ENCODE measurements around the gene PLA2G12A. TPM values are rescaled to one million over a fixed set of nuclear protein-coding genes. Genes with fewer than 3 reads are reported as not detected.

The PLA2G12A gene
- polyA plus RNA-seq, 1 of the 3 experiments (the other 2 are of a cell fraction) = 7.9 TPM

DNA sequence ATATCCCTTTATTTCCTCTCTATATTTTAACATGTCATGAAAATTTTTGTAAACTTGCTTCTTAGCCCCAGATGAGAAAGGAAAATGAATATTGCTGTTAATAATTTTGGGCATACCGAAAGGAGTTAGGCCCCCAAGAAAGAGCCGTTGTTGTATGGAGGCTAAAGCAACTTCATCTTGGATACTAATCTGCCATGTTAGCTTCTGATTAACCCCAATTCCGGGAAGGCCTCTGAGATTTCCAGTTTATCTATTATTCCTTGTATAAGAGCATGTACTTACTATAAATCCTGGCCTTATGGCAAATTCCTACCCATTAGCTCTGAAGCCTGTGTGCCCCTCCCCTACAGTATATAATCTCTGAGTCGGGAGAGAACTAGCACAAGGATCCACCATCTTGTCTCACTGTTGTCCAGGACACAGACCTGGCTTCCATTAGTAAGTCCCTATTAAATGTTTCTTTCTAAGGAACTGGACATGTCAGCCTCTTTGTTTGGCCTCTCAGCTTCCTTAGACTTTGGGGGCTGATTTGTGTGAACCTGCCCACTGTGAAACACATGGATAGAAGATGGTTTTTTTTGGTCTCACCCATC lies 20.9 kb upstream of the PLA2G12A start:
- TF ChIP-seq, protein P1, sequence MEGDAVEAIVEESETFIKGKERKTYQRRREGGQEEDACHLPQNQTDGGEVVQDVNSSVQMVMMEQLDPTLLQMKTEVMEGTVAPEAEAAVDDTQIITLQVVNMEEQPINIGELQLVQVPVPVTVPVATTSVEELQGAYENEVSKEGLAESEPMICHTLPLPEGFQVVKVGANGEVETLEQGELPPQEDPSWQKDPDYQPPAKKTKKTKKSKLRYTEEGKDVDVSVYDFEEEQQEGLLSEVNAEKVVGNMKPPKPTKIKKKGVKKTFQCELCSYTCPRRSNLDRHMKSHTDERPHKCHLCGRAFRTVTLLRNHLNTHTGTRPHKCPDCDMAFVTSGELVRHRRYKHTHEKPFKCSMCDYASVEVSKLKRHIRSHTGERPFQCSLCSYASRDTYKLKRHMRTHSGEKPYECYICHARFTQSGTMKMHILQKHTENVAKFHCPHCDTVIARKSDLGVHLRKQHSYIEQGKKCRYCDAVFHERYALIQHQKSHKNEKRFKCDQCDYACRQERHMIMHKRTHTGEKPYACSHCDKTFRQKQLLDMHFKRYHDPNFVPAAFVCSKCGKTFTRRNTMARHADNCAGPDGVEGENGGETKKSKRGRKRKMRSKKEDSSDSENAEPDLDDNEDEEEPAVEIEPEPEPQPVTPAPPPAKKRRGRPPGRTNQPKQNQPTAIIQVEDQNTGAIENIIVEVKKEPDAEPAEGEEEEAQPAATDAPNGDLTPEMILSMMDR (IDR thresholded peaks at IDR 0.05) = no peak
- TF ChIP-seq, protein P2, sequence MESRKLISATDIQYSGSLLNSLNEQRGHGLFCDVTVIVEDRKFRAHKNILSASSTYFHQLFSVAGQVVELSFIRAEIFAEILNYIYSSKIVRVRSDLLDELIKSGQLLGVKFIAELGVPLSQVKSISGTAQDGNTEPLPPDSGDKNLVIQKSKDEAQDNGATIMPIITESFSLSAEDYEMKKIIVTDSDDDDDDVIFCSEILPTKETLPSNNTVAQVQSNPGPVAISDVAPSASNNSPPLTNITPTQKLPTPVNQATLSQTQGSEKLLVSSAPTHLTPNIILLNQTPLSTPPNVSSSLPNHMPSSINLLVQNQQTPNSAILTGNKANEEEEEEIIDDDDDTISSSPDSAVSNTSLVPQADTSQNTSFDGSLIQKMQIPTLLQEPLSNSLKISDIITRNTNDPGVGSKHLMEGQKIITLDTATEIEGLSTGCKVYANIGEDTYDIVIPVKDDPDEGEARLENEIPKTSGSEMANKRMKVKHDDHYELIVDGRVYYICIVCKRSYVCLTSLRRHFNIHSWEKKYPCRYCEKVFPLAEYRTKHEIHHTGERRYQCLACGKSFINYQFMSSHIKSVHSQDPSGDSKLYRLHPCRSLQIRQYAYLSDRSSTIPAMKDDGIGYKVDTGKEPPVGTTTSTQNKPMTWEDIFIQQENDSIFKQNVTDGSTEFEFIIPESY (IDR thresholded peaks at IDR 0.05; ENCODE audit: borderline replicate concordance, low read depth) = no peak
- TF ChIP-seq RAD21 (IDR thresholded peaks at IDR 0.05; ENCODE audit: low read length) = no peak
- TF ChIP-seq GABPA (IDR thresholded peaks at IDR 0.05; ENCODE audit: low read depth) = no peak
- no peak for TF ChIP-seq RFX5 (IDR thresholded peaks at IDR 0.05; ENCODE audit: low read length)
- no peak for TF ChIP-seq ELF1 (IDR thresholded peaks at IDR 0.05)
- no peak for TF ChIP-seq FOSL2 (IDR thresholded peaks at IDR 0.05; ENCODE audit: borderline replicate concordance, low read depth)
- TF ChIP-seq MXI1 (IDR thresholded peaks at IDR 0.05; ENCODE audit: low read depth, low read length) = no peak
- TF ChIP-seq JUND (IDR thresholded peaks at IDR 0.05) = no peak
- no peak for TF ChIP-seq RXRA (IDR thresholded peaks at IDR 0.05; ENCODE audit: borderline replicate concordance, low read depth)
- TF ChIP-seq MEF2A (IDR thresholded peaks at IDR 0.05; ENCODE audit: borderline replicate concordance, low read depth) = no peak
- CTCF ChIA-PET = no interaction called here
- WGBS (ENCODE audit: low lambda C conversion rate) = 73% methylated on average over 4 of the region's 4 CpGs

DNA sequence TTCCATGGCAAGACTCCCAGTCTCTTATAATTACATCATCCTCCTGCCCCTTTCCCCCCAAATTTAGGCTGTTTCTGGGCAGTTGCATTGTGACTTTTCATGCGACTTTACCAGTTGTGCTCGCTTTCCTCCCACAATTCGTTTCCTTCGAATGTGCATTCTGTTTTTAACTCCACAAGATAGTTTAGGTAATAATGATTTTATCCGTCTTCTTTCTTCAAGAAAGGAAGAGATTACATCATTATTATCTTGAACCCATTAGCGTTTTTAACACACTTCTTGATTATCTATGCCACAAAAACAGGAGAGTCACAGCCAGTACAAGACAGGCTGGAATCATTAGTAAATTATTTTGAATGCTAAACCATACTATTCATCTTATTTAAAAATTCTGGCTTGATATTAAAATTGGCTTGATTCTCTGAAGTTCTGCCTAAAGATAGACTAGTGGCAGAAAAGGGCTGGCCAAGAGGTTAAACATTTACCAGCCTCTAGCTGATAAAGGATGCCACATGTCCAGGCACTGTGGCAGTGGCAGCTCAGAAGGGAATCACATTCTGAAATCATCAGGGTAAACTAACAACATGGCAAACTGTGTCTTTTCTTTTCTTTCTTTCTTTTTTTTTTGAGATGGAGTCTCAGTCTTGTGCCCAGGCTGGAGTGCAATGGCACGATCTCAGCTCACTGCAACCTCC lies 19.7 kb upstream of the PLA2G12A start:
- no peak overlapping the region for H3K4me3 ChIP-seq (ENCODE audit: low read depth in 2 of 2, low read length in 1 of 2)
- no peak for DNase-seq
- WGBS (ENCODE audit: low lambda C conversion rate) = 79% methylated on average over 7 of the region's 7 CpGs
- H3K9me3 ChIP-seq = no peaks in the 10 kb centered on the region
- H3K9me2 ChIP-seq = no peaks in the 10 kb centered on the region
- no peaks in the 10 kb centered on the region for H3K27me3 ChIP-seq (ENCODE audit: insufficient read depth)
- no peaks in the 10 kb centered on the region for H3K4me1 ChIP-seq (ENCODE audit: control insufficient read depth in 1 of 2, insufficient read depth in 2 of 2, low read depth in 1 of 2, low read length in 1 of 2)
- H3K27ac ChIP-seq (ENCODE audit: low read depth in 2 of 2, low read length in 1 of 2) = no peak overlapping the region; a peak in 1 of 4 replicates
- no peak overlapping the region for H3K9ac ChIP-seq
- TF ChIP-seq EP300 (IDR thresholded peaks at IDR 0.05; ENCODE audit: borderline replicate concordance in 1 of 2, low read depth in 1 of 2, low read length in 1 of 2) = no peak
- H4K20me1 ChIP-seq (ENCODE audit: insufficient read depth) = no peaks in the 10 kb centered on the region
- H3K79me2 ChIP-seq (ENCODE audit: insufficient read depth) = no peaks in the 10 kb centered on the region
- no peaks in the 10 kb centered on the region for H3K36me3 ChIP-seq (replicated peaks in 1 of 2; ENCODE audit: control insufficient read depth in 1 of 2, insufficient read depth in 2 of 2, low read length in 1 of 2)
- H3K4me2 ChIP-seq = no peak overlapping the region
- H2AFZ ChIP-seq (ENCODE audit: low read depth) = no peak overlapping the region
- ChIA-PET CTCF (no interaction called here), POLR2A (no interaction called here)
- H3F3A ChIP-seq (replicated peaks; ENCODE audit: insufficient read depth) = peaks cover 7% of the 10 kb centered on the region

More for the DNA sequence above, 20.9 kb upstream of the PLA2G12A start:
- peaks cover 7% of the 10 kb centered on the region for H3F3A ChIP-seq (replicated peaks; ENCODE audit: insufficient read depth)
- no peak overlapping the region for H3K9ac ChIP-seq
- H3K4me1 ChIP-seq (ENCODE audit: control insufficient read depth in 1 of 2, insufficient read depth in 2 of 2, low read depth in 1 of 2, low read length in 1 of 2) = no peaks in the 10 kb centered on the region
- DNase-seq = no peak
- no peak overlapping the region for H2AFZ ChIP-seq (ENCODE audit: low read depth)
- H3K9me2 ChIP-seq = no peaks in the 10 kb centered on the region
- no peaks in the 10 kb centered on the region for H3K9me3 ChIP-seq
- no peaks in the 10 kb centered on the region for H3K27me3 ChIP-seq (ENCODE audit: insufficient read depth)
- no peaks in the 10 kb centered on the region for H3K36me3 ChIP-seq (replicated peaks in 1 of 2; ENCODE audit: control insufficient read depth in 1 of 2, insufficient read depth in 2 of 2, low read length in 1 of 2)
- no peaks in the 10 kb centered on the region for H3K79me2 ChIP-seq (ENCODE audit: insufficient read depth)
- H3K27ac ChIP-seq (ENCODE audit: low read depth in 2 of 2, low read length in 1 of 2) = no peak overlapping the region
- no peak overlapping the region for H3K4me2 ChIP-seq
- POLR2A ChIA-PET = no interaction called here
- H4K20me1 ChIP-seq (ENCODE audit: insufficient read depth) = no peaks in the 10 kb centered on the region
- no peak overlapping the region for H3K4me3 ChIP-seq (ENCODE audit: low read depth in 2 of 2, low read length in 1 of 2)

All from SK-N-SH (cell line).